ENCODE results near the gene HIPK4.

Gene HIPK4

DNA sequence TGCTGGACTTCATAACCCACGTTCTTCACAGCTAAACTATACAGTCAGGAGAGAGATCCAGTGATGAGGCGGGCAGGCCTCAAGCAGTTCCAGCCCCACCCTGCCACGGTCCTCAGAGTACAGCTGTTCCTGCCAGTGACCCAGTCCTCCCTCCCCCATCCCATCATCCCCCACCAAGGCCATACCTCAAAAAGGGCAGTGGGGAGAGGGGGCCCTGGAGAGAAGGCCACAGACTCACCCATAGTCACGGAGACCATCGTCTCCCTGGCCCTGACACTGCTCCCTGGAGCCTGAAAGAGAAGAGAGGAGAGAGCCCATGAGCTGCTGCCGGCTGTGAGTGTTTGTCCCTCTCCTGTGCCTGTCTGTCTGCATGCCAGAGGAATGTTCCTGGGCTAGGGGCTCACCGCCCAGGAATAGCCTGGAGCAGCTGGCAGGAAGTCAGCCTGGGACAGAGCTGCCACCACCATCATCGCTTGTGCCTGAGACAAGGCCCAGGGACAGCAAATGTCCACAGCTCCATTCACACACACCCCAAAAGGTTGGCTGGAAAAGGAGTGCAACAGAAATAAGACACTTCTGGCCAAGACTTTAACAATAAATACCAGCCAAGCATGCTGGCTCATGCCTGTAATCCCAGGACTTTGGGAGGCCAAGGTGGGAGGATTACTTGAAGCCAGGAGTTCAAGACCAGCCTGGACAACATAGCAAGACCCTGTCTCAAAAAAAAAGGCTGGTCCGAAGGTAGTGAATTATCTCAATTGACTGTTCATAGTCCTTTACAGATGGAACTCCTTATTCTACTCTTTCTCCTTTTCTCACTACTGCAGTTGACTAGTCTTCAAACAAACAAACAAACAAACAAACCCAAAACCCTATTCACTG lies 48.1 kb downstream of the HIPK4 start:
- ChIA-PET CTCF (interaction anchor here (0.6 kb wide), 1 partner anchor 172 kb away, joined by 4 read pairs; no protein-coding TSS in a partner anchor), POLR2A (ENCODE audit: low non-redundant PET) (no interaction called here)
- peak overlapping the region; percentile 54 for H3K27ac ChIP-seq
- TF ChIP-seq, protein P1, sequence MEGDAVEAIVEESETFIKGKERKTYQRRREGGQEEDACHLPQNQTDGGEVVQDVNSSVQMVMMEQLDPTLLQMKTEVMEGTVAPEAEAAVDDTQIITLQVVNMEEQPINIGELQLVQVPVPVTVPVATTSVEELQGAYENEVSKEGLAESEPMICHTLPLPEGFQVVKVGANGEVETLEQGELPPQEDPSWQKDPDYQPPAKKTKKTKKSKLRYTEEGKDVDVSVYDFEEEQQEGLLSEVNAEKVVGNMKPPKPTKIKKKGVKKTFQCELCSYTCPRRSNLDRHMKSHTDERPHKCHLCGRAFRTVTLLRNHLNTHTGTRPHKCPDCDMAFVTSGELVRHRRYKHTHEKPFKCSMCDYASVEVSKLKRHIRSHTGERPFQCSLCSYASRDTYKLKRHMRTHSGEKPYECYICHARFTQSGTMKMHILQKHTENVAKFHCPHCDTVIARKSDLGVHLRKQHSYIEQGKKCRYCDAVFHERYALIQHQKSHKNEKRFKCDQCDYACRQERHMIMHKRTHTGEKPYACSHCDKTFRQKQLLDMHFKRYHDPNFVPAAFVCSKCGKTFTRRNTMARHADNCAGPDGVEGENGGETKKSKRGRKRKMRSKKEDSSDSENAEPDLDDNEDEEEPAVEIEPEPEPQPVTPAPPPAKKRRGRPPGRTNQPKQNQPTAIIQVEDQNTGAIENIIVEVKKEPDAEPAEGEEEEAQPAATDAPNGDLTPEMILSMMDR (conservative IDR thresholded peaks at IDR 0.05; ENCODE audit: low read depth), result no peak
- DNase-seq (ENCODE audit: low spot score), result no peak

DNA sequence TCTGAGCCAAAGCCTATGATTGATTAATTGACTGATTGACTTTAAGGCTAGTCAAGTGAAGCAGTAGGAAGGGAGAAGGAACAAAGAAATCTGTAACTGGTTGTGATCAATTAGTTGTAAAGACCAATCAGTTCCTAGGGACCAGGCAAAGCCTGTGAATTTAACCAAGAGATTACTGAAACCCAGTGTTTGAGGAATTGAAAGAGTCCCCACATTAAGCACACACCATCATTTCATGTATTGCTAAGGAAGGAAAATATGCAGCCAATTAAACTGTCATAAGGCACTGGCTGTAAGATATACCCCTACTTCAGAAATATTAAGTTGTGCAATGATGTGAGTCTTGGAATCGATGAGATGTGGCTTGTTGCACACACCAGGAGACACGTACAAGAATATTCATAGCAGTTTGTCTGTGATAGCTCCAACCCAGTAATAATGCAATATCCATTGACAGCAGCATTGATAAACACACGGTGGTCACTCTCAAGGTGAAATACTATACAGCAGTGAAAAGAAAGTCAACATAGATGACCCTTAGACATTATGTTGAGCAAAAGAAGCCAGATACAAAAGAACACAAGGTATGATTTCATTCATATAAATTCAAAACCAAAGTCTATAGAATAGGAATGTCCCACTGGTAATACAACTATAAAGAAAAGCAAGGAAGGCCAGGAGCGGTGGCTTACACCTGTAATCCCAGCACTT lies 50.8 kb downstream of the HIPK4 start:
- DNase-seq (ENCODE audit: low spot score), result no peak
- ChIA-PET POLR2A (ENCODE audit: low non-redundant PET) (no interaction called here), CTCF (interaction anchor here (0.6 kb wide), 1 partner anchor 968 kb away, joined by 4 read pairs; no protein-coding TSS in a partner anchor)
- TF ChIP-seq, protein P1 (conservative IDR thresholded peaks at IDR 0.05; ENCODE audit: low read depth), result no peak
- no peak overlapping the region for H3K27ac ChIP-seq

DNA sequence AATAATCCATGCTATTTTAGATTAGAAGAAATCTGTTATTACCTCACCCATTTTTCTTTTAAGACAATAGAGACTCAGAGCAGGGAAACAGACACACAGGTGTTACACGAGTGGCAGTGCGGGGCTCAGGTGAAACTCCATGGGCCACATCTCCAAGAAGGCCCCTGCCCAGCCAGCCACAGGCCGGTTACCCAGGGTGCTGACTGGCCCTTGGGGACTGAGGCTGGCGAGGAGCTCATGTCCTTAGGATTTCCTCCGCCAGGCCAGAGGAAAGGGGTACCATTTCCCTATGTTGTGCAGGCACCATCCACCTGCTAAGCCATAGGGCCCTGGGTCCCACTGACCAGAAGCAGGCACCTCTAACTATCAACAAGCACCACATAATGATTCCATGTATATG lies 52.4 kb downstream of the HIPK4 start:
- POLR2A ChIA-PET (ENCODE audit: low non-redundant PET), result no interaction called here

DNA sequence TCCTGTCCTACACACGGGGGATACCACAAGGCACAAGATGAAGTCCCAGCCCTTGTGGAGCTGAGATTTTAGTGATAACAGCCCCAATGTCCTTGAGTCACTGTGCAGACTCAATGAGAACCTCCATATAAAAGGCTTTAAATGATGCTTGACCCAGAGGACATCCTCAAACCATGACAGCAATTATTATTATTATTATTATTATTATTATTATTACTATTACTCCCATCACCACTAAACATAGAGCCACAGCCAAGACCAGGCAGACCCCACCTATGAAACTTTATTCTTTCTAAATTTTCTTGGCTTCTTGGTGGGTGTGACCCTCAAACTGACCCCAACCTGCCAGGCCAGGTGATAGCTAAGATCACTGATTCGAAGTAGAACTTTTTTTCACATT lies 52.9 kb downstream of the HIPK4 start:
- H3K27ac ChIP-seq, result no peak overlapping the region
- no peak for DNase-seq (ENCODE audit: low spot score)
- ChIA-PET CTCF (interaction anchor here (0.5 kb wide), 1 partner anchor 478 kb away, joined by 4 read pairs; no protein-coding TSS in a partner anchor), POLR2A (ENCODE audit: low non-redundant PET) (no interaction called here)
- TF ChIP-seq, protein P1 (conservative IDR thresholded peaks at IDR 0.05; ENCODE audit: low read depth), result no peak

More for the DNA sequence above, 52.4 kb downstream of the HIPK4 start:
- TF ChIP-seq, protein P1 (conservative IDR thresholded peaks at IDR 0.05; ENCODE audit: low read depth), result no peak
- DNase-seq (ENCODE audit: low spot score), result no peak
- CTCF ChIA-PET, result no interaction called here
- H3K27ac ChIP-seq, result no peak overlapping the region

DNA sequence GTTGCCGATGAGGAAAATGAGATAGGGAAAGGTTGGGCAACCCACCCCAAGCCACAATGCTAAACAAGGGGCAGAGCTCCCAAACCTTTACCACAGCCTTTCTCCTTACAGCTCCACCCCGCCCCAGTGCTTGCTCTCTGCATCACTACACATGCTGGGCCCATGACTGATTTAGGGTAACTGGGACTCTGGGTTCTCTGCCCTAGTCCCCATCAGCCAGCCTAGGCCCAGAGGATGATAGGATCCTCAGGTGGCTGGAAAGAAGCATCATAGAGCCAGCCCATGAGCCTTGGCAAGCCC lies 53.4 kb downstream of the HIPK4 start:
- peak overlapping the region; percentile 12; the same call in 1 of the 2 replicates for H3K27ac ChIP-seq
- no peak for DNase-seq (ENCODE audit: low spot score)
- ChIA-PET POLR2A (ENCODE audit: low non-redundant PET) (no interaction called here), CTCF (interaction anchor here (0.5 kb wide), 1 partner anchor 478 kb away, joined by 4 read pairs; no protein-coding TSS in a partner anchor)
- TF ChIP-seq, protein P1 (conservative IDR thresholded peaks at IDR 0.05; ENCODE audit: low read depth), result no peak

DNA sequence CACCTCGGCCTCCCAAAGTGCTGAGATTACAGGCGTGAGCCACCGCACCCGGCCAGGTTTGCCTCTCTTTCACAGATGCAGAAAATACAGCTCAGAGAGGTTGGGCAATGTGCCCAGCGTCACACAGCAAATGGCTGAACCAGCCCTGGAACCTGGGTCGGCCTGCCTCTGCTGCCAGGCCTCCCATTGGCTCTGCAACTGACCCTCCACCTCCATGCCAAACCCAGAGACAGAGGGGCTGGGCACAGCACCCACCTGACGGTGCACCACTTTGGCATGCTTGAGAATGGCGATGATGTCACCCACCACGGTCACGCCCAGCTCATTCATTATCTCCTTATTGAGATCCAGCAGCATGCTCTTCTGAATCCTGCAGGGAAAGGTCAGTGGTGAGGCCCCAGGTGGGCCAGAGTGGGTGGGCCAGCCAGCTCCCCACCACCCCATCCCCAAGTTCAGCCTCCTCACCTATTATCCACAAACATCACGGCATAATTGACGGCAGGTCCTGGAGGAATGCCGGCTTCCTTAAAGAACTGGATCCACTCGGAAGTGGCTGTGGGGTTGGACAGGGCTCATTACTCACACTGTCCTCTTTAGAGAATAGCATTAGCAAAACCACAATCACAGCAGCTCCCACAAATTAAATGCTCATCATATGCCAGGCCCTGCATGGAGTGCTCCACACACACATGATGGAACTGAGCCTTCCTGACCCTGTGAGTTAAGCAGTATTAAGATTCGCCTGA lies 54.0 kb downstream of the HIPK4 start:
- DNase-seq (ENCODE audit: low spot score), result no peak
- peak overlapping the region; percentile 12; the same call in 1 of the 2 replicates for H3K27ac ChIP-seq
- POLR2A ChIA-PET (ENCODE audit: low non-redundant PET), result no interaction called here
- CTCF ChIA-PET, result no interaction called here
- TF ChIP-seq, protein P1 (conservative IDR thresholded peaks at IDR 0.05; ENCODE audit: low read depth), result no peak
